Activated naive CD4-positive, alpha-beta T cell treated with anti-CD3 and anti-CD28 coated beads, Interleukin-2, amount 50 U/mL, for 16 hours (primary cell): Measurements from ENCODE around the gene PGS1.

Source experiments
- DNase-seq: peaks from one replicate; pipeline ENCODE4 v3.0.0-alpha.2; 2020

The PGS1 gene

GRCh38 chr17:78387977-78388941 lies 9.8 kb downstream of the PGS1 start:
- no peak for DNase-seq

- no peak for DNase-seq
Observed at GRCh38 chr17:78390241-78391050, 12.0 kb downstream of the PGS1 start.

- no peak for DNase-seq
Observed at GRCh38 chr17:78391051-78391431, 12.6 kb downstream of the PGS1 start.

GRCh38 chr17:78391843-78392242 lies 13.4 kb downstream of the PGS1 start:
- DNase-seq, result no peak

GRCh38 chr17:78392295-78392694 lies 13.8 kb downstream of the PGS1 start:
- no peak for DNase-seq

GRCh38 chr17:78393575-78393974 lies 15.1 kb downstream of the PGS1 start:
- DNase-seq, result no peak

- DNase-seq, result no peak
Observed at GRCh38 chr17:78394209-78394608, 15.8 kb downstream of the PGS1 start.

GRCh38 chr17:78395155-78395554 lies 16.7 kb downstream of the PGS1 start:
- no peak for DNase-seq

GRCh38 chr17:78396441-78397337 lies 18.2 kb downstream of the PGS1 start:
- no peak for DNase-seq

GRCh38 chr17:78397681-78398101 lies 19.2 kb downstream of the PGS1 start:
- DNase-seq, result no peak

- no peak for DNase-seq
Observed at GRCh38 chr17:78398390-78398789, 19.9 kb downstream of the PGS1 start.

- no peak for DNase-seq
Observed at GRCh38 chr17:78399028-78399692, 20.7 kb downstream of the PGS1 start.

GRCh38 chr17:78399693-78400144 lies 21.3 kb downstream of the PGS1 start:
- no peak for DNase-seq

- DNase-seq, result no peak
Observed at GRCh38 chr17:78400581-78401240, 22.3 kb downstream of the PGS1 start.

- no peak for DNase-seq
Observed at GRCh38 chr17:78401246-78401645, 22.8 kb downstream of the PGS1 start.

- no peak for DNase-seq
Observed at GRCh38 chr17:78401891-78402290, 23.4 kb downstream of the PGS1 start.

- no peak for DNase-seq
Observed at GRCh38 chr17:78403822-78404221, 25.4 kb downstream of the PGS1 start.

- DNase-seq, result no peak
Observed at GRCh38 chr17:78406396-78406795, 27.9 kb downstream of the PGS1 start.

- DNase-seq, result no peak
Observed at GRCh38 chr17:78406920-78407319, 28.5 kb downstream of the PGS1 start.

GRCh38 chr17:78407387-78408000 lies 29.0 kb downstream of the PGS1 start:
- no peak for DNase-seq

GRCh38 chr17:78408476-78409050 lies 30.1 kb downstream of the PGS1 start:
- DNase-seq, result no peak
